PFSK-1 (cell line): Measurements from ENCODE around the gene PAX2.

Source experiments
- FOXP2 ChIP-seq: optimal IDR thresholded peaks from 2 replicates; pipeline ENCODE3; 2011; ENCODE audit warnings: borderline replicate concordance, control low read depth, inconsistent platforms; ENCODE audit not compliant: insufficient read depth; ENCODE audit errors: extremely low read length, extremely low read depth
- POLR2AphosphoS5 ChIP-seq: IDR thresholded peaks from 2 replicates; pipeline ENCODE4 v1.6.1; 2012; ENCODE audit warnings: low read depth, mild to moderate bottlenecking, control low read depth, low read length, moderate library complexity
- REST ChIP-seq, 2 experiments: IDR thresholded peaks; 2 replicates each; pipeline versions ENCODE4 v1.6.1 to v1.8.0; 2011 to 2012; ENCODE audit warnings: low read depth in 2 of 2, low read length in 2 of 2, control low read depth in 1 of 2, inconsistent platforms in 1 of 2, mild to moderate bottlenecking in 1 of 2, moderate library complexity in 1 of 2; ENCODE audit not compliant: insufficient read depth in 1 of 2
- SIN3A ChIP-seq: IDR thresholded peaks from 2 replicates; pipeline ENCODE4 v1.6.1; 2012; ENCODE audit warnings: mild to moderate bottlenecking, low read length, moderate library complexity, borderline replicate concordance; ENCODE audit not compliant: insufficient read depth
- TAF1 ChIP-seq: IDR thresholded peaks from 2 replicates; pipeline ENCODE4 v1.6.1; 2012; ENCODE audit warnings: low read length, control low read depth, borderline replicate concordance; ENCODE audit not compliant: insufficient read depth

The PAX2 gene

GRCh38 chr10:100837300-100837699 lies 91.9 kb downstream of the PAX2 start:
- TF ChIP-seq POLR2AphosphoS5 (no peak), TAF1 (no peak), REST (IDR thresholded peaks at IDR 0.05; ENCODE audit: insufficient read depth in 1 of 2, low read depth in 2 of 2, low read length in 2 of 2) (no peak), SIN3A (no peak), FOXP2 (no peak)

GRCh38 chr10:100838986-100839385 lies 93.6 kb downstream of the PAX2 start:
- TF ChIP-seq SIN3A (no peak), FOXP2 (no peak), TAF1 (no peak), REST (IDR thresholded peaks at IDR 0.05; ENCODE audit: insufficient read depth in 1 of 2, low read depth in 2 of 2, low read length in 2 of 2) (no peak), POLR2AphosphoS5 (no peak)

- no peak for TF ChIP-seq SIN3A
- TF ChIP-seq REST (IDR thresholded peaks at IDR 0.05; ENCODE audit: insufficient read depth in 1 of 2, low read depth in 2 of 2, low read length in 2 of 2) = no peak
- TF ChIP-seq FOXP2 = no peak
- no peak for TF ChIP-seq POLR2AphosphoS5
- TF ChIP-seq TAF1 = no peak
Observed at GRCh38 chr10:100841528-100841927, 96.1 kb downstream of the PAX2 start.

GRCh38 chr10:100847440-100847839 lies 102.1 kb downstream of the PAX2 start:
- TF ChIP-seq TAF1 = no peak
- no peak for TF ChIP-seq FOXP2
- no peak for TF ChIP-seq SIN3A
- no peak for TF ChIP-seq POLR2AphosphoS5
- no peak for TF ChIP-seq REST (IDR thresholded peaks at IDR 0.05; ENCODE audit: insufficient read depth in 1 of 2, low read depth in 2 of 2, low read length in 2 of 2)

- TF ChIP-seq POLR2AphosphoS5 (no peak), TAF1 (no peak), REST (IDR thresholded peaks at IDR 0.05; ENCODE audit: insufficient read depth in 1 of 2, low read depth in 2 of 2, low read length in 2 of 2) (no peak), SIN3A (no peak), FOXP2 (no peak)
Observed at GRCh38 chr10:100848770-100849169, 103.4 kb downstream of the PAX2 start.
